ENCODE measurements around the gene EFHB. TPM values are rescaled to one million over a fixed set of nuclear protein-coding genes. Genes with fewer than 3 reads are reported as not detected.

Gene EFHB
- total and polyA plus RNA-seq, 2 of the 13 experiments (the other 11 are each of a cell fraction or from before 2014, with no cell fraction given) = 0.15 to 0.42 TPM

- TF ChIP-seq MEF2D (CRISPR knock-in tag; IDR thresholded peaks at IDR 0.05) (no peak), ZNF34 (CRISPR knock-in tag; IDR thresholded peaks at IDR 0.05; ENCODE audit: borderline replicate concordance) (no peak), GTF2F1 (IDR thresholded peaks at IDR 0.05; ENCODE audit: low read length) (no peak), ZMYM4 (CRISPR knock-in tag; IDR thresholded peaks at IDR 0.05) (no peak), SATB2 (CRISPR knock-in tag; IDR thresholded peaks at IDR 0.05) (no peak), CENPBD1 (CRISPR knock-in tag; IDR thresholded peaks at IDR 0.05; ENCODE audit: borderline replicate concordance, low read depth) (no peak)
Measured at GRCh38 chr3:19967812-19968211, 33.8 kb upstream of the EFHB start (continued).

- Histone ChIP-seq H3K27me3 (ENCODE audit: control insufficient read depth in 1 of 2, insufficient read depth in 2 of 2, low read length in 2 of 2) (no peaks in the 10 kb centered on the region), H4K20me1 (ENCODE audit: insufficient read depth, low read length) (peaks cover 12% of the 10 kb centered on the region), H3K9me3 (ENCODE audit: low read length) (no peaks in the 10 kb centered on the region), H3K27ac (ENCODE audit: extremely low read length, insufficient read depth, low read length) (no peak overlapping the region), H2AFZ (ENCODE audit: low read length) (no peak overlapping the region), H3K4me1 (ENCODE audit: insufficient read depth, low read length) (no peaks in the 10 kb centered on the region), H3K36me3 (replicated peaks in 1 of 2; ENCODE audit: control insufficient read depth in 1 of 2, insufficient read depth in 2 of 2, low read length in 2 of 2) (peaks cover 4 to 24% of the 10 kb centered on the region in 2 experiments; a peak in 3 of 5 replicates), H3K79me2 (ENCODE audit: insufficient read depth, low read length) (peaks cover 71% of the 10 kb centered on the region), H3K4me3 (replicated peaks in 1 of 3; ENCODE audit: insufficient read depth in 1 of 3, low read depth in 2 of 3, low read length in 3 of 3) (no peak overlapping the region), H3K9ac (ENCODE audit: insufficient read depth, low read depth, low read length) (no peak overlapping the region), H3K4me2 (ENCODE audit: low read depth, low read length) (no peak overlapping the region)
- intact Hi-C loops (cut with micrococcal nuclease; ENCODE audit: unreplicated experiment) (no loop called here), in situ Hi-C loops (cut with HindIII; ENCODE audit: extremely low pct_ligation_motif_present, low pct_unique_long_range_greater_than_20kb) (no loop called here)
- 97% methylated on average over 6 of the region's 6 CpGs for WGBS (ENCODE audit: low lambda C conversion rate)
- DNase-seq (ENCODE audit: low spot score) (no peak), FAIRE-seq (no peak), ATAC-seq (no peak)
- ChIA-PET POLR2A (no interaction called here), CTCF (ENCODE audit: low intra/inter-chr PET ratio, low total read pairs) (no interaction called here)
- no TSS peak for BruUV-seq (replicated peaks)
- TF ChIP-seq PITX1 (CRISPR knock-in tag; IDR thresholded peaks at IDR 0.05) (no peak), MEIS2 (CRISPR knock-in tag; IDR thresholded peaks at IDR 0.05) (no peak), CCDC6 (CRISPR knock-in tag; IDR thresholded peaks at IDR 0.05) (no peak), MAFG (CRISPR knock-in tag; IDR thresholded peaks at IDR 0.05) (no peak), ZKSCAN5 (CRISPR knock-in tag; IDR thresholded peaks at IDR 0.05) (no peak), ZSCAN31 (CRISPR knock-in tag; IDR thresholded peaks at IDR 0.05; ENCODE audit: low read depth) (no peak), MYC (CRISPR knock-in tag; IDR thresholded peaks at IDR 0.05; ENCODE audit: borderline replicate concordance) (no peak)
Measured at GRCh38 chr3:19967208-19967607, 33.2 kb upstream of the EFHB start.

All from HepG2 (cell line).